Tibial nerve (tissue), 4 donors: ENCODE results near the gene OLFM1. TPM values are rescaled to one million over a fixed set of nuclear protein-coding genes. Genes with fewer than 3 reads are reported as not detected.

ENCODE experiments used
- DNase-seq, 2 donors: peaks; one replicate each; pipeline ENCODE4 v3.0.0-alpha.2; 2019; ENCODE audit warnings: low spot score in 2 of 2
- H3K27ac ChIP-seq, 4 donors: fragments of 200-600 bp; sonication (generic) in 3 of 4; one replicate each; pipeline ENCODE4 v1.5.1; 2017 to 2019; ENCODE audit warnings: mild to moderate bottlenecking in 1 of 4
- H3K27me3 ChIP-seq, 2 donors: fragments of 200-600 bp; sonication (generic) in 1 of 2; one replicate each; pipeline versions ENCODE4 v1.5.1 to v1.6.0; 2017 to 2019
- H3K36me3 ChIP-seq, 3 donors: fragments of 200-600 bp; sonication (generic); one replicate each; pipeline ENCODE4 v1.5.1; 2018 to 2019
- H3K4me1 ChIP-seq, 4 donors: fragments of 200-600 bp; sonication (generic) in 3 of 4; one replicate each; pipeline ENCODE4 v1.5.1; 2017 to 2019
- H3K4me3 ChIP-seq, 4 donors: fragments of 200-600 bp; sonication (generic) in 3 of 4; one replicate each; pipeline ENCODE4 v1.5.1; 2017 to 2019; ENCODE audit warnings: mild to moderate bottlenecking in 1 of 4, moderate library complexity in 1 of 4
- H3K9me3 ChIP-seq, 4 donors: fragments of 200-600 bp; sonication (generic) in 3 of 4; one replicate each; pipeline ENCODE4 v1.5.1; 2017 to 2019
- CTCF ChIP-seq, 5 experiments: fragments of 200-600 bp in 3 of 5; fragments of 450-650 bp in 2 of 5; sonication (generic) in 3 of 5; IDR thresholded peaks; one replicate each; pipeline ENCODE4 v1.5.1; 2016 to 2019; ENCODE audit warnings: antibody characterized with exemption in 5 of 5, mild to moderate bottlenecking in 3 of 5, moderate library complexity in 2 of 5
- EP300 ChIP-seq, 2 donors: sonication (generic); formaldehyde crosslinking; IDR thresholded peaks; one replicate each; pipeline ENCODE4 v1.6.1; 2017; ENCODE audit warnings: antibody characterized with exemption in 2 of 2, mild to moderate bottlenecking in 1 of 2
- POLR2A ChIP-seq, 2 donors: fragments of 450-650 bp; IDR thresholded peaks; one replicate each; pipeline ENCODE4 v1.6.1; 2017; ENCODE audit warnings: antibody characterized with exemption in 2 of 2, mild to moderate bottlenecking in 2 of 2, moderate library complexity in 2 of 2
- WGBS, 2 donors: methylation state at CpG; one replicate each; pipeline ENCODE4 v1.1.5; 2018; 5-methylcytosine and 5-hydroxymethylcytosine counted together
- total RNA-seq, 4 donors: library from RNA; depleted of rRNA; stranded (reverse); fragments of >200 nt; gene quantifications; one replicate each; pipeline ENCODE4 v1.1.0, GENCODE V29; 2016

The OLFM1 gene
- total RNA-seq, 4 donors from 2014 or later, result 30.3 to 63.8 (median 38.3) TPM

- Histone ChIP-seq H3K4me3 (no peak overlapping the region), H3K27me3 (peaks cover 0 to 23% of the 10 kb centered on the region in 2 donors), H3K27ac (no peak overlapping the region), H3K4me1 (no peaks in the 10 kb centered on the region), H3K36me3 (no peaks in the 10 kb centered on the region), H3K9me3 (no peaks in the 10 kb centered on the region)
- no peak for DNase-seq
- no peak for TF ChIP-seq EP300 (IDR thresholded peaks at IDR 0.05)
- TF ChIP-seq POLR2A (IDR thresholded peaks at IDR 0.05), result no peak
- no peak for TF ChIP-seq CTCF (IDR thresholded peaks at IDR 0.05)
- WGBS, 2 donors, result 71 to 76% methylated on average over 11 of the region's 11 CpGs
Observed at GRCh38 chr9:135163023-135163780, 75.7 kb downstream of the OLFM1 start.

GRCh38 chr9:135164036-135164435 is 76.6 kb downstream of the OLFM1 start:
- no peak for DNase-seq
- no peaks in the 10 kb centered on the region for H3K4me1 ChIP-seq
- H3K27me3 ChIP-seq, result peaks cover 0 to 27% of the 10 kb centered on the region in 2 donors
- WGBS, 2 donors, result 74 to 81% methylated on average over 11 of the region's 11 CpGs
- H3K4me3 ChIP-seq, result no peak overlapping the region
- no peaks in the 10 kb centered on the region for H3K9me3 ChIP-seq
- TF ChIP-seq CTCF (IDR thresholded peaks at IDR 0.05) (no peak), POLR2A (IDR thresholded peaks at IDR 0.05) (no peak), EP300 (IDR thresholded peaks at IDR 0.05) (no peak)
- no peak overlapping the region for H3K27ac ChIP-seq
- H3K36me3 ChIP-seq, result no peaks in the 10 kb centered on the region

- 61 to 66% methylated on average over 18 of the region's 18 CpGs for WGBS, 2 donors
- H3K4me3 ChIP-seq, result no peak overlapping the region
- no peaks in the 10 kb centered on the region for H3K36me3 ChIP-seq
- H3K27me3 ChIP-seq, result peaks cover 0 to 30% of the 10 kb centered on the region in 2 donors
- no peak for DNase-seq
- TF ChIP-seq CTCF (IDR thresholded peaks at IDR 0.05) (no peak), POLR2A (IDR thresholded peaks at IDR 0.05) (no peak), EP300 (IDR thresholded peaks at IDR 0.05) (no peak)
- H3K9me3 ChIP-seq, result no peaks in the 10 kb centered on the region
- no peak overlapping the region for H3K27ac ChIP-seq
- H3K4me1 ChIP-seq, result no peaks in the 10 kb centered on the region
Observed at GRCh38 chr9:135165003-135165711, 77.7 kb downstream of the OLFM1 start.

GRCh38 chr9:135165756-135166519 is 78.5 kb downstream of the OLFM1 start:
- WGBS, 2 donors, result 79 to 83% methylated on average over 25 of the region's 25 CpGs
- no peaks in the 10 kb centered on the region for H3K36me3 ChIP-seq
- no peaks in the 10 kb centered on the region for H3K4me1 ChIP-seq
- H3K4me3 ChIP-seq, result no peak overlapping the region
- no peak for DNase-seq
- no peak for TF ChIP-seq EP300 (IDR thresholded peaks at IDR 0.05)
- TF ChIP-seq CTCF (IDR thresholded peaks at IDR 0.05), result no peak
- TF ChIP-seq POLR2A (IDR thresholded peaks at IDR 0.05), result no peak
- H3K27me3 ChIP-seq, result peaks cover 0 to 31% of the 10 kb centered on the region in 2 donors
- H3K27ac ChIP-seq, result no peak overlapping the region
- no peaks in the 10 kb centered on the region for H3K9me3 ChIP-seq
